Esophagus squamous epithelium (tissue), 4 donors: ENCODE results near the gene IL1RN.

ENCODE experiments used
- POLR2A ChIP-seq, 4 donors: fragments of 450-650 bp; IDR thresholded peaks; one replicate each; pipeline ENCODE4 v1.6.1; 2017; ENCODE audit warnings: antibody characterized with exemption in 4 of 4, mild to moderate bottlenecking in 4 of 4, moderate library complexity in 3 of 4
- TF ChIP-seq, protein P1 (sequence below), 6 experiments: fragments of 450-650 bp in 4 of 6; fragments of 200-600 bp in 2 of 6; sonication (generic) in 2 of 6; IDR thresholded peaks; one replicate each; pipeline ENCODE4 v1.5.1; 2016 to 2019; ENCODE audit warnings: antibody characterized with exemption in 6 of 6, mild to moderate bottlenecking in 4 of 6, moderate library complexity in 4 of 6

DNA sequence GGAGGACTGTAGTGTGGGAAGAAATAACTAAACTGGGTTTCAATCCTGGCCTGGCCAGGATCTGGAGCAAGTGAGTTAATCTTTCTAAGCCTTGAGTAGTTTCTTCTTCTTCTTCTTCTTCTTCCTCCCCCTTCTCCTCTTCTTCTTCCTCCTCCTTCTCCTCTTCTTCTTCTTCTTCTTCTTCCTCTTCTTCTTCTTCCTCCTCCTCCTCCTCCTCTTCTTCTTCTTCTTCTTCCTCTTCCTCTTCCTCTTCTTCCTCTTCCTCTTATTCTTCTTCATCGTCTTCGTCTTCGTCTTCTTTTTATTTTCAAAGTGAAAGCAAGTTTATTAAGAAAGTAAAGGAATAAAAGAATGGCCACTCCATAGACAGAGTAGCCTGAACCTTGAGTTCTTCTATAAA, 6.5 kb upstream of the IL1RN start:
- TF ChIP-seq, protein P1, sequence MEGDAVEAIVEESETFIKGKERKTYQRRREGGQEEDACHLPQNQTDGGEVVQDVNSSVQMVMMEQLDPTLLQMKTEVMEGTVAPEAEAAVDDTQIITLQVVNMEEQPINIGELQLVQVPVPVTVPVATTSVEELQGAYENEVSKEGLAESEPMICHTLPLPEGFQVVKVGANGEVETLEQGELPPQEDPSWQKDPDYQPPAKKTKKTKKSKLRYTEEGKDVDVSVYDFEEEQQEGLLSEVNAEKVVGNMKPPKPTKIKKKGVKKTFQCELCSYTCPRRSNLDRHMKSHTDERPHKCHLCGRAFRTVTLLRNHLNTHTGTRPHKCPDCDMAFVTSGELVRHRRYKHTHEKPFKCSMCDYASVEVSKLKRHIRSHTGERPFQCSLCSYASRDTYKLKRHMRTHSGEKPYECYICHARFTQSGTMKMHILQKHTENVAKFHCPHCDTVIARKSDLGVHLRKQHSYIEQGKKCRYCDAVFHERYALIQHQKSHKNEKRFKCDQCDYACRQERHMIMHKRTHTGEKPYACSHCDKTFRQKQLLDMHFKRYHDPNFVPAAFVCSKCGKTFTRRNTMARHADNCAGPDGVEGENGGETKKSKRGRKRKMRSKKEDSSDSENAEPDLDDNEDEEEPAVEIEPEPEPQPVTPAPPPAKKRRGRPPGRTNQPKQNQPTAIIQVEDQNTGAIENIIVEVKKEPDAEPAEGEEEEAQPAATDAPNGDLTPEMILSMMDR (IDR thresholded peaks at IDR 0.05) = no peak
- no peak for TF ChIP-seq POLR2A (IDR thresholded peaks at IDR 0.05)
